HEK293 (cell line): ENCODE measurements around the gene FAM228B.

Experiments
- CTCF ChIA-PET: fragments of 350-600 bp; formaldehyde crosslinking; extraction: SDS; loops from one replicate; lab custom pipeline; 2021; ENCODE audit warnings: antibody characterized with exemption; lab: Yijun Ruan, JAX
- POLR2A ChIA-PET: fragments of 300-600 bp; formaldehyde crosslinking; extraction: SDS; loops from one replicate; lab custom pipeline; 2020; ENCODE audit warnings: antibody characterized with exemption, inconsistent platforms; lab: Yijun Ruan, JAX
- H3K27ac ChIP-seq: fragments of 200-500 bp; sonication (Bioruptor generic); 2 replicates; pipeline ENCODE4 v1.5.1; 2014; ENCODE audit warnings: low read depth, low read length, control low read depth, inconsistent platforms; ENCODE audit errors: extremely low read depth
- H3K36me3 ChIP-seq, 2 experiments: fragments of 200-500 bp in 1 of 2; sonication (Bioruptor generic) in 1 of 2; 1 replicate in 1 of 2; 2 replicates in 1 of 2; pipeline ENCODE4 v1.5.1; 2014 to 2017; ENCODE audit warnings: inconsistent platforms in 2 of 2, low read length in 2 of 2; ENCODE audit not compliant: control insufficient read depth in 2 of 2, insufficient read depth in 1 of 2
- H3K4me1 ChIP-seq: fragments of 200-500 bp; sonication (Bioruptor generic); 2 replicates; pipeline ENCODE4 v1.5.1; 2014; ENCODE audit warnings: mild to moderate bottlenecking, low read length, inconsistent platforms; ENCODE audit not compliant: control insufficient read depth, insufficient read depth
- H3K4me3 ChIP-seq: 2 replicates; pipeline ENCODE4 v1.5.1; 2011; ENCODE audit warnings: low read depth, mild to moderate bottlenecking, control low read depth, low read length, moderate library complexity
- H3K9me3 ChIP-seq: fragments of 200-500 bp; sonication (Bioruptor generic); 2 replicates; pipeline ENCODE4 v1.5.1; 2014; ENCODE audit warnings: low read depth, low read length, inconsistent platforms; ENCODE audit not compliant: control insufficient read depth, insufficient read depth
- BCL11B ChIP-seq: fragments of 450-650 bp; formaldehyde crosslinking; IDR thresholded peaks from 2 replicates; pipeline ENCODE4 v1.5.1; 2016; ENCODE audit warnings: low read depth, missing biosample characterization, missing genetic modification characterization
- IKZF3 ChIP-seq: fragments of 450-650 bp; IDR thresholded peaks from 2 replicates; pipeline ENCODE4 v1.5.0; 2018; ENCODE audit warnings: missing biosample characterization, mild to moderate bottlenecking, missing genetic modification characterization, moderate library complexity
- KLF1 ChIP-seq: fragments of 450-650 bp; formaldehyde crosslinking; IDR thresholded peaks from 2 replicates; pipeline ENCODE4 v1.5.1; 2016; ENCODE audit warnings: missing biosample characterization, missing genetic modification characterization
- PRDM10 ChIP-seq: fragments of 450-650 bp; formaldehyde crosslinking; IDR thresholded peaks from 2 replicates; pipeline ENCODE4 v1.5.1; 2016; ENCODE audit warnings: missing biosample characterization, missing genetic modification characterization
- SP2 ChIP-seq: fragments of 450-650 bp; formaldehyde crosslinking; IDR thresholded peaks from 2 replicates; pipeline ENCODE4 v1.5.1; 2016; ENCODE audit warnings: missing biosample characterization, missing genetic modification characterization
- SP3 ChIP-seq: fragments of 450-650 bp; formaldehyde crosslinking; IDR thresholded peaks from 2 replicates; pipeline ENCODE4 v1.5.1; 2016; ENCODE audit warnings: missing biosample characterization, missing genetic modification characterization
- ZBTB20 ChIP-seq: fragments of 450-650 bp; formaldehyde crosslinking; IDR thresholded peaks from 2 replicates; pipeline ENCODE4 v1.5.1; 2016; ENCODE audit warnings: missing biosample characterization, missing genetic modification characterization
- ZBTB26 ChIP-seq: fragments of 450-650 bp; formaldehyde crosslinking; optimal IDR thresholded peaks from 2 replicates; pipeline ENCODE3; 2016; ENCODE audit warnings: missing biosample characterization, mild to moderate bottlenecking, missing genetic modification characterization
- ZBTB8A ChIP-seq: fragments of 450-650 bp; formaldehyde crosslinking; IDR thresholded peaks from 2 replicates; pipeline ENCODE4 v1.5.1; 2016; ENCODE audit warnings: missing biosample characterization, missing genetic modification characterization
- ZNF23 ChIP-seq: fragments of 450-650 bp; formaldehyde crosslinking; IDR thresholded peaks from 2 replicates; pipeline ENCODE4 v1.5.1; 2016; ENCODE audit warnings: missing biosample characterization, missing genetic modification characterization, borderline replicate concordance
- ZNF335 ChIP-seq: fragments of 450-650 bp; formaldehyde crosslinking; conservative IDR thresholded peaks from 2 replicates; pipeline ENCODE4 v1.5.1; 2016; ENCODE audit warnings: missing biosample characterization, missing genetic modification characterization
- ZNF398 ChIP-seq: fragments of 450-650 bp; formaldehyde crosslinking; IDR thresholded peaks from 2 replicates; pipeline ENCODE4 v1.5.1; 2017; ENCODE audit warnings: missing biosample characterization, missing genetic modification characterization
- ZNF449 ChIP-seq: fragments of 450-650 bp; formaldehyde crosslinking; IDR thresholded peaks from 2 replicates; pipeline ENCODE4 v1.5.1; 2017; ENCODE audit warnings: missing biosample characterization, mild to moderate bottlenecking, missing genetic modification characterization, moderate library complexity
- ZNF621 ChIP-seq: fragments of 450-650 bp; formaldehyde crosslinking; IDR thresholded peaks from 2 replicates; pipeline ENCODE4 v1.5.1; 2017; ENCODE audit warnings: missing biosample characterization, missing genetic modification characterization
- ZNF777 ChIP-seq: fragments of 450-650 bp; formaldehyde crosslinking; IDR thresholded peaks from 2 replicates; pipeline ENCODE4 v1.5.1; 2017; ENCODE audit warnings: missing biosample characterization, missing genetic modification characterization, borderline replicate concordance
- ZXDB ChIP-seq: fragments of 450-650 bp; formaldehyde crosslinking; IDR thresholded peaks from 2 replicates; pipeline ENCODE4 v1.5.1; 2016; ENCODE audit warnings: missing biosample characterization, missing genetic modification characterization

FAM228B gene

GRCh38 chr2:24083567-24084385 lies 39.5 kb upstream of the FAM228B start:
- Histone ChIP-seq H3K36me3 (peaks cover 3 to 46% of the 10 kb centered on the region in 2 experiments; a peak in 2 of 3 replicates), H3K27ac (peak overlapping the region; percentile 79), H3K4me1 (no peaks in the 10 kb centered on the region), H3K4me3 (peak overlapping the region; percentile 68), H3K9me3 (no peaks in the 10 kb centered on the region)
- TF ChIP-seq PRDM10 (peak; percentile 32; the same call in 1 of the 2 replicates), IKZF3 (tag by site-specific recombination) (no peak), SP2 (peak; percentile 67), BCL11B (0 out of 2 replicates have a peak, but pooled peaks have one; percentile 39), ZNF23 (no peak), ZXDB (tag by site-specific recombination) (peak; percentile 97), ZNF335 (tag by site-specific recombination) (peak; percentile 92), KLF1 (tag by site-specific recombination) (peak; percentile 35; the same call in 1 of the 2 replicates), ZNF449 (tag by site-specific recombination) (0 out of 2 replicates have a peak, but pooled peaks have one; percentile 23), ZBTB20 (tag by site-specific recombination) (peak; percentile 99), SP3 (tag by site-specific recombination) (peak; percentile 36), ZBTB26 (tag by site-specific recombination) (no peak), ZBTB8A (peak; percentile 97), ZNF777 (0 out of 2 replicates have a peak, but pooled peaks have one; percentile 57), ZNF621 (tag by site-specific recombination) (peak; percentile 98), ZNF398 (tag by site-specific recombination) (peak; percentile 7; the same call in 1 of the 2 replicates)
- CTCF ChIA-PET = interaction anchor here (0.5 to 3.1 kb wide), 29 partner anchors 9 to 561 kb away, joined by 3 to 23 read pairs (median 4); partner anchors contain the start of genes ATAD2B and WDCP
- POLR2A ChIA-PET = interaction anchor here (0.6 to 2.4 kb wide), 10 partner anchors 8 to 259 kb away, joined by 3 to 14 read pairs (median 4); partner anchors contain the start of genes ATAD2B, SF3B6 and WDCP
